ENCODE measurements around the gene SNTG2. TPM values are rescaled to one million over a fixed set of nuclear protein-coding genes. Genes with fewer than 3 reads are reported as not detected.

SNTG2 gene
- polyA plus RNA-seq, 1 experiment: 0.06 TPM

DNA sequence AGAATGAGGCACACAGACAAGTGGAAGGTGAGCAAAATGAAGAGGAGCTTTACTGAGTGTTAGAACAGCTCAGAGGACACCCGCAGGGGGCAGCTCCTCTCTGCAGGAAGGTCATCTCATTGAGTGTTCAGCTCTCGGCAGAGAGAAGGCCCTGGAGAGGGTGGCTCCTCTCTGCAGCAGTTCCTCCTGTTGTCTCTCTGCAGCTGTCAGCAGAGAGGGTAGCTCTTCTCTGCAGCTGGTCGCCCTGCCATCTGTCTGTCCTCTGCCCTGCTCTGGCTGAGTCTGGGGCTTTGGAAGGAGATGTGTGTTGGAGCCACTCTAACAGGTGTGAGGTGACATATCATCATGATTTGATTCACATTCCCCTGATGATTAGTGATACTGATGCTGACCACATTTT lies 6.8 kb upstream of the SNTG2 start:
- Histone ChIP-seq H3K9me3 (ENCODE audit: control insufficient read depth, insufficient read depth, low read length) (peaks cover 15% of the 10 kb centered on the region), H3K4me3 (ENCODE audit: low read depth, low read length) (no peak overlapping the region), H3K27ac (ENCODE audit: low read depth, low read length) (no peak overlapping the region), H3K27me3 (ENCODE audit: control insufficient read depth, insufficient read depth, low read length) (no peaks in the 10 kb centered on the region)
- no peak for DNase-seq (ENCODE audit: low read depth, low spot score)
- TF ChIP-seq, protein P1, sequence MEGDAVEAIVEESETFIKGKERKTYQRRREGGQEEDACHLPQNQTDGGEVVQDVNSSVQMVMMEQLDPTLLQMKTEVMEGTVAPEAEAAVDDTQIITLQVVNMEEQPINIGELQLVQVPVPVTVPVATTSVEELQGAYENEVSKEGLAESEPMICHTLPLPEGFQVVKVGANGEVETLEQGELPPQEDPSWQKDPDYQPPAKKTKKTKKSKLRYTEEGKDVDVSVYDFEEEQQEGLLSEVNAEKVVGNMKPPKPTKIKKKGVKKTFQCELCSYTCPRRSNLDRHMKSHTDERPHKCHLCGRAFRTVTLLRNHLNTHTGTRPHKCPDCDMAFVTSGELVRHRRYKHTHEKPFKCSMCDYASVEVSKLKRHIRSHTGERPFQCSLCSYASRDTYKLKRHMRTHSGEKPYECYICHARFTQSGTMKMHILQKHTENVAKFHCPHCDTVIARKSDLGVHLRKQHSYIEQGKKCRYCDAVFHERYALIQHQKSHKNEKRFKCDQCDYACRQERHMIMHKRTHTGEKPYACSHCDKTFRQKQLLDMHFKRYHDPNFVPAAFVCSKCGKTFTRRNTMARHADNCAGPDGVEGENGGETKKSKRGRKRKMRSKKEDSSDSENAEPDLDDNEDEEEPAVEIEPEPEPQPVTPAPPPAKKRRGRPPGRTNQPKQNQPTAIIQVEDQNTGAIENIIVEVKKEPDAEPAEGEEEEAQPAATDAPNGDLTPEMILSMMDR (IDR thresholded peaks at IDR 0.05; ENCODE audit: low read depth, low read length): no peak
- ChIA-PET CTCF (no interaction called here), POLR2A (no interaction called here)

DNA sequence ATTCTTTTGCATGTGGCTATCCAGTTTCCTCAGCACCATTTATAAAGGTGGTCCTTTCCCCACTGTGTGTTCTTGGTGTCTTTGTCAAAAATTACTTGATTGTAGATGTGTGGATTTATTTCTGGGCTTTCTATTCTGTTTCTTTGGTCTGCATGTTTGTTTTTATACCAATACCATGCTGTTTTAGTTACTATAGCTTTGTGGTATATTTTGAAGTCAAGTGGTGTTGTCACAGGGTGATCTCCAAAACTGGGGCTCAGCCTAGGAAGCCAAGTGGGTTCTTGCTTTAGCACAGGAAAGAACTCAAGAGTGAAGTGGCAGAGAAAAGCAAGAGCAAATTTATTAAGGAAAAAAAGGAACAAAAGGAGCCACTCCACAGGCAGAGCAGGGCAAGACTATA lies 6.0 kb upstream of the SNTG2 start:
- TF ChIP-seq, protein P1 (IDR thresholded peaks at IDR 0.05; ENCODE audit: low read depth, low read length): no peak
- Histone ChIP-seq H3K27ac (ENCODE audit: low read depth, low read length) (no peak overlapping the region), H3K9me3 (ENCODE audit: control insufficient read depth, insufficient read depth, low read length) (peaks cover 8% of the 10 kb centered on the region), H3K4me3 (ENCODE audit: low read depth, low read length) (no peak overlapping the region), H3K27me3 (ENCODE audit: control insufficient read depth, insufficient read depth, low read length) (peaks cover 6% of the 10 kb centered on the region)
- CTCF ChIA-PET: no interaction called here
- no peak for DNase-seq (ENCODE audit: low read depth, low spot score)
- POLR2A ChIA-PET: no interaction called here

DNA sequence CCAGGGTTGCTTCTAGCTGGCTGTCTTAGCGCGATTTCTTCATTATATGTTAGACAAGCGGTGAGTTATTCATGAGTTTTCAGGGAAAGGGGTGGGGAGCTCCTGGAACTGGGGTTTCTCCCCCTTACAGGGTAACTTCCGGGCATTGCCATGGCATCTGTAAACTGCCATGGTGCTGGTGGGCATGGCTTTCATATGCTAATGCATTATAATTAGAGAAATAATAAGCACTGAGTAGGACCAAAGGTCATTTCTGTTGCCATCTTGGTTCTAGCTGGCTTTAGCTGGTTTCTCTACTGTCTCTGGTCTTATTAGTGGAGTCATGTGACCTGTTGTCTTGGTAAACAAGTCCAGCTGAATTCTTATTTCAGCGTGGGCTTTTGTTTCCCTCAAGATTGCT lies 5.5 kb upstream of the SNTG2 start:
- ChIA-PET CTCF (no interaction called here), POLR2A (no interaction called here)
- no peak overlapping the region for H3K27ac ChIP-seq (ENCODE audit: low read depth, low read length)
- H3K27me3 ChIP-seq (ENCODE audit: control insufficient read depth, insufficient read depth, low read length): peaks cover 10% of the 10 kb centered on the region
- no peak overlapping the region for H3K4me3 ChIP-seq (ENCODE audit: low read depth, low read length)
- H3K9me3 ChIP-seq (ENCODE audit: control insufficient read depth, insufficient read depth, low read length): peaks cover 8% of the 10 kb centered on the region
- no peak for DNase-seq (ENCODE audit: low read depth, low spot score)
- TF ChIP-seq, protein P1 (IDR thresholded peaks at IDR 0.05; ENCODE audit: low read depth, low read length): no peak

DNA sequence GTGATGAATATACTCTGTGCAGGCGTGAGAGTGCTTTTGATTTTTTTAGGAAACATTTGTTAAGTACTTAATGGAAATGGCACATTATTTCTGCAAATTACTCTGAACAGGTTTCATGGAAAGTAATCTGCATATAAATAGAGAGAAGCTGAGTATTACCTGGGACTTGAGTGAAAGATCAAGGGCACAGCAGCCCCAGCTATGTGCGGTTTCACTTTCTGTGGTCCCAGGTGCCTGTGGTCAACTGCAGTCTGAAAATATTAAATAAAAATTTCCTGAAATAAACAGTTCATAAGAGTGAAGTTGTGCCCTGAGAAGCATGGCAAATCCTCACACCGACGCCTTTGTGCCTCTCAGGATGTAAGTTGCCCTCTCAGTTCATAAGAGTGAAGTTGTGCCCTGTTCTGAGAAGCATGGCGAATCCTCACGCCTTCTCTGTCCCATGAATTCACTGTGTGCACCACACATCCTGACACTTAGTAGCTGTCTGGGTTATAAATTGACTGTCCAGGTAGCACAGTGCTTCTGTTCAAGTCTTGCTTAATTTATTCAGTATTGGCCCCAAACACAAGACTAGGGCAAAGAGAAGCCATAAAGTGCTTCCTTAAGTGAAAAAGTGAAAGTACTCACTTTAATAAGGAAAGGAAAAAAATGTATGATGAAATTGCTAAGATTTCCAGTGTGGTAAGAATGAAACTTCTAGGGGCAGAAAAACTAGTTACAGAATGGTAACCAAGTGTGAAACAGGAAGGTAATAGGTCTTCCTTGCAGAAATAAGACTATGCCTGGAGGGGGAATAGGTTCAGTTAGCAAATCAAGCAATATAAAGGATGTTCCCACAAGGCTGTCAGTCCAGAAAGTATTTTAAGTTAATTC lies 4.3 kb upstream of the SNTG2 start:
- H3K27ac ChIP-seq (ENCODE audit: low read depth, low read length): no peak overlapping the region
- H3K9me3 ChIP-seq (ENCODE audit: control insufficient read depth, insufficient read depth, low read length): peaks cover 8% of the 10 kb centered on the region
- POLR2A ChIA-PET: no interaction called here
- DNase-seq (ENCODE audit: low read depth, low spot score): no peak
- CTCF ChIA-PET: no interaction called here
- peaks cover 15% of the 10 kb centered on the region for H3K27me3 ChIP-seq (ENCODE audit: control insufficient read depth, insufficient read depth, low read length)
- TF ChIP-seq, protein P1 (IDR thresholded peaks at IDR 0.05; ENCODE audit: low read depth, low read length): no peak
- H3K4me3 ChIP-seq (ENCODE audit: low read depth, low read length): no peak overlapping the region

DNA sequence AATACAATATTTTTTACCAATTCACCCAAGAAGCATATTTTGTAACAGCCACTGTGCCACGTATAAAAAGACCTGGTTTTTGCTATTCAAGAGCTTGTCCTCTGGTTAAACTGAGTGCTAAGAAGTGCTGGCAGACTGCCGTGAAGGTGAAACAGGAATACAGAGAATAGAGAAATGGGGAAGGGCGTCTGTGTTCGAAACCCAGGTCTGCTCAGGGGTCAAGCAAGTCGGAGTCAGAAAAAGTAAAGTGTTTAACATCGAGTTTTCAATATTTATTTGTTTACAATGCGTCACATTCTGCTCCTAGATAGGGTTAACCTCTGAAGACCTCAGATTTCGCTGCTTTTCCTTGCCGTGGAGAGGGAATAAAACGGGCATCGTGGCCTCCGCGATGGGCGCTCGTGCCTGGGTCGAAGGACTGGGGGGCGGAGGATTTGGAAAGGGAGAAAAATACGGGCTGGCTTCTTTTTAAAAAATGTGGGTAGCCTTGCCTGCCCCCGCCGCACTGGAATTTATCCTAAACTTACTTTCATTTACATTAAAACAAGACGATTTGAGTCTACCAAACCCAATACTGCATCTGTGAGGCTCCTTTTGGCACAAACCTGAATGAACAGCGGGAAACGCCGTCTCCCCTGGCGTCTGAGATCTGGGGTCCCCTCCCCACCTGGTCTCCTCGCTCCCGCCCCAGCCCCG lies 1.1 kb upstream of the SNTG2 start:
- peaks cover 5% of the 10 kb centered on the region; the same call in 1 of the 2 replicates for H3K9me3 ChIP-seq (ENCODE audit: control insufficient read depth, insufficient read depth, low read length)
- CTCF ChIA-PET: no interaction called here
- DNase-seq (ENCODE audit: low read depth, low spot score): no peak
- POLR2A ChIA-PET: no interaction called here
- TF ChIP-seq, protein P1 (IDR thresholded peaks at IDR 0.05; ENCODE audit: low read depth, low read length): no peak
- H3K27ac ChIP-seq (ENCODE audit: low read depth, low read length): no peak overlapping the region
- H3K4me3 ChIP-seq (ENCODE audit: low read depth, low read length): peak overlapping the region; percentile 45; the same call in 1 of the 2 replicates
- peaks cover 26% of the 10 kb centered on the region for H3K27me3 ChIP-seq (ENCODE audit: control insufficient read depth, insufficient read depth, low read length)
